HFF-Myc (cell line): Measurements from ENCODE around the gene PRCD.
A peak's percentile ranks its signal among the peaks of the same experiment; 100 is the strongest.

Source experiments
- DNase-seq: peaks from one replicate; pipeline ENCODE4 v3.0.0-alpha.2; 2011; ENCODE audit warnings: low read depth; ENCODE audit errors: extremely low read depth
- H3K4me3 ChIP-seq: replicated peaks from 2 replicates; pipeline ENCODE4 v1.5.1; 2011; ENCODE audit warnings: low read depth, mild to moderate bottlenecking, control low read depth, low read length
- CTCF ChIP-seq: IDR thresholded peaks from 2 replicates; pipeline ENCODE4 v1.5.1; 2012; ENCODE audit warnings: mild to moderate bottlenecking, low read depth, low read length, control low read depth; ENCODE audit errors: missing control alignments

The PRCD gene

GRCh38 chr17:76534831-76535732, 4.8 kb upstream of the PRCD start:
- no peak for TF ChIP-seq CTCF
- no peak for DNase-seq
- H3K4me3 ChIP-seq: no peak overlapping the region

GRCh38 chr17:76535788-76536510, 3.9 kb upstream of the PRCD start:
- no peak for DNase-seq
- no peak overlapping the region for H3K4me3 ChIP-seq
- TF ChIP-seq CTCF: no peak

GRCh38 chr17:76536511-76537287, 3.1 kb upstream of the PRCD start:
- H3K4me3 ChIP-seq: peak overlapping the region; percentile 38
- DNase-seq: no peak
- no peak for TF ChIP-seq CTCF

GRCh38 chr17:76537288-76537577, 2.6 kb upstream of the PRCD start:
- peak overlapping the region; percentile 38 for H3K4me3 ChIP-seq
- TF ChIP-seq CTCF: no peak
- no peak for DNase-seq

GRCh38 chr17:76537578-76538280, 2.1 kb upstream of the PRCD start, which contains the start of gene CYGB:
Gene CYGB (minus strand): TSS chr17:76537709. CDS start chr17:76537542, 167 bp downstream.
- DNase-seq: no peak
- H3K4me3 ChIP-seq: peak within 1 kb of the TSS; percentile 38
- no peak for TF ChIP-seq CTCF

- TF ChIP-seq CTCF: no peak
- DNase-seq: no peak
- peak overlapping the region; percentile 38 for H3K4me3 ChIP-seq
These were observed 1.4 kb upstream of the PRCD start for GRCh38 chr17:76538281-76538931.
